GM23338 (cell line): Measurements from ENCODE around the gene EPC1. TPM values are rescaled to one million over a fixed set of nuclear protein-coding genes. Genes with fewer than 3 reads are reported as not detected.

ENCODE experiments used
- ATAC-seq: fragments of 200-7000 bp; cut with Tn5 transposase; 3 replicates; pipeline ENCODE4 v1.9.1; 2020
- DNase-seq: peaks from one replicate; pipeline ENCODE4 v3.0.0-alpha.2; 2015; ENCODE audit warnings: low spot score
- H2AFZ ChIP-seq: fragments of 200-600 bp; sonication (generic); 2 replicates; pipeline ENCODE4 v1.8.0; 2016; ENCODE audit warnings: antibody characterized with exemption, mild to moderate bottlenecking, moderate library complexity
- H3F3A ChIP-seq: fragments of 200-600 bp; sonication (generic); replicated peaks from 2 replicates; pipeline ENCODE4 v1.8.0; 2017; ENCODE audit warnings: antibody characterized with exemption, mixed run types, low read depth
- H3K27ac ChIP-seq: fragments of 200-600 bp; sonication (generic); 2 replicates; pipeline ENCODE4 v1.6.1; 2016; ENCODE audit warnings: low read depth
- H3K27me3 ChIP-seq: fragments of 200-600 bp; sonication (generic); 2 replicates; pipeline ENCODE4 v1.8.0; 2016; ENCODE audit warnings: mild to moderate bottlenecking, mixed run types, moderate library complexity; ENCODE audit not compliant: insufficient read depth
- H3K36me3 ChIP-seq: fragments of 200-600 bp; sonication (generic); 2 replicates; pipeline ENCODE4 v1.8.0; 2016; ENCODE audit warnings: mild to moderate bottlenecking; ENCODE audit not compliant: insufficient read depth
- H3K4me1 ChIP-seq: fragments of 200-600 bp; sonication (generic); 2 replicates; pipeline ENCODE4 v1.8.0; 2016; ENCODE audit warnings: mild to moderate bottlenecking, moderate library complexity; ENCODE audit not compliant: insufficient read depth
- H3K4me2 ChIP-seq: fragments of 200-600 bp; sonication (generic); 2 replicates; pipeline ENCODE4 v1.7.1; 2017; ENCODE audit warnings: mixed run types
- H3K4me3 ChIP-seq: fragments of 200-600 bp; sonication (generic); 2 replicates; pipeline ENCODE4 v1.6.1; 2016; ENCODE audit warnings: mixed run types
- H3K79me2 ChIP-seq: fragments of 200-600 bp; sonication (generic); replicated peaks from 2 replicates; pipeline ENCODE4 v1.8.0; 2017; ENCODE audit warnings: mild to moderate bottlenecking; ENCODE audit not compliant: insufficient read depth
- H3K9me2 ChIP-seq: fragments of 200-600 bp; sonication (generic); 2 replicates; pipeline ENCODE4 v1.8.0; 2017; ENCODE audit not compliant: insufficient read depth
- H4K20me1 ChIP-seq: fragments of 200-600 bp; sonication (generic); replicated peaks from 2 replicates; pipeline ENCODE4 v1.8.0; 2017; ENCODE audit warnings: mild to moderate bottlenecking; ENCODE audit not compliant: insufficient read depth
- H3K27ac Mint-ChIP-seq: 2 replicates; pipeline ENCODE4 v1.8.0; 2020; ENCODE audit warnings: inconsistent platforms, mild to moderate bottlenecking, moderate library complexity, mixed read lengths
- H3K27me3 Mint-ChIP-seq: 3 replicates; pipeline ENCODE4 v1.8.0; 2022; ENCODE audit warnings: low read depth, mild to moderate bottlenecking, moderate library complexity, mixed read lengths, inconsistent platforms; ENCODE audit not compliant: insufficient read depth, poor library complexity
- H3K36me3 Mint-ChIP-seq: 3 replicates; pipeline ENCODE4 v1.8.0; 2021; ENCODE audit warnings: low read depth, mild to moderate bottlenecking, inconsistent platforms, moderate library complexity, mixed read lengths
- H3K4me1 Mint-ChIP-seq: 3 replicates; pipeline ENCODE4 v1.8.0; 2020; ENCODE audit warnings: mild to moderate bottlenecking, inconsistent platforms, mixed read lengths
- H3K4me3 Mint-ChIP-seq: 3 replicates; pipeline ENCODE4 v1.8.0; 2021; ENCODE audit warnings: moderate library complexity, mild to moderate bottlenecking, inconsistent platforms, mixed read lengths
- H3K9me3 Mint-ChIP-seq: 3 replicates; pipeline ENCODE4 v1.8.0; 2020; ENCODE audit warnings: moderate library complexity, mild to moderate bottlenecking, inconsistent platforms, mixed read lengths
- CTCF ChIP-seq, 2 experiments: fragments of 200-600 bp in 1 of 2; sonication (generic) in 1 of 2; conservative IDR thresholded peaks; 2 replicates each; pipeline versions ENCODE4 v1.5.1 to v1.6.1; 2016 to 2017; ENCODE audit warnings: antibody characterized with exemption in 2 of 2, low read depth in 2 of 2, mild to moderate bottlenecking in 2 of 2, moderate library complexity in 1 of 2
- ETS1 ChIP-seq: IDR thresholded peaks from 2 replicates; pipeline ENCODE4 v1.6.1; 2016; ENCODE audit warnings: antibody characterized with exemption
- EZH2 ChIP-seq: fragments of 200-600 bp; sonication (generic); IDR thresholded peaks from one replicate; pipeline ENCODE4 v1.8.0; 2017; ENCODE audit warnings: antibody characterized with exemption, mild to moderate bottlenecking, low read depth; ENCODE audit not compliant: unreplicated experiment
- EZH2phosphoT487 ChIP-seq: fragments of 200-600 bp; sonication (generic); IDR thresholded peaks from one replicate; pipeline ENCODE4 v1.8.1; 2018; ENCODE audit warnings: antibody characterized with exemption; ENCODE audit not compliant: unreplicated experiment
- JUNB ChIP-seq: IDR thresholded peaks from one replicate; pipeline ENCODE4 v1.6.1; 2016; ENCODE audit warnings: antibody characterized with exemption; ENCODE audit not compliant: unreplicated experiment
- NANOG ChIP-seq: IDR thresholded peaks from 2 replicates; pipeline ENCODE4 v1.6.1; 2016; ENCODE audit warnings: antibody characterized with exemption, borderline replicate concordance
- POLR2AphosphoS5 ChIP-seq: IDR thresholded peaks from 2 replicates; pipeline ENCODE4 v1.6.1; 2016; ENCODE audit warnings: antibody characterized with exemption, low read depth
- ZNF114 ChIP-seq: fragments of 250-450 bp; sonication (Bioruptor Pico); IDR thresholded peaks from 2 replicates; pipeline ENCODE4 v1.5.0; 2020; ENCODE audit warnings: mild to moderate bottlenecking, moderate library complexity
- ZNF331 ChIP-seq: fragments of 250-450 bp; sonication (Bioruptor Pico); IDR thresholded peaks from 2 replicates; pipeline ENCODE4 v1.5.0; 2020; ENCODE audit warnings: low read depth, mild to moderate bottlenecking, moderate library complexity
- polyA plus RNA-seq: library from polyadenylated mRNA; unstranded; fragments of >200 nt; fragmentation: Nextera tagmentation; extraction: Ambion mirVana; gene quantifications from 2 replicates; pipeline ENCODE4 v1.2.1, GENCODE V29; 2016
- total RNA-seq: library from RNA; depleted of rRNA; stranded (reverse); fragments of >200 nt; shearing (Covaris generic); gene quantifications from 2 replicates; pipeline ENCODE4 v1.2.3, GENCODE V29; 2014
- TF ChIP-seq, protein P1 (sequence below): IDR thresholded peaks from one replicate; pipeline ENCODE4 v1.6.1; 2018; ENCODE audit warnings: antibody characterized with exemption; ENCODE audit not compliant: unreplicated experiment

Gene EPC1
- total and polyA plus RNA-seq, 2 experiments from 2014 or later, result 24.1 to 25.9 TPM

GRCh38 chr10:32318476-32318896, 28.5 kb downstream of the EPC1 start (continued):
- TF ChIP-seq, protein P1, sequence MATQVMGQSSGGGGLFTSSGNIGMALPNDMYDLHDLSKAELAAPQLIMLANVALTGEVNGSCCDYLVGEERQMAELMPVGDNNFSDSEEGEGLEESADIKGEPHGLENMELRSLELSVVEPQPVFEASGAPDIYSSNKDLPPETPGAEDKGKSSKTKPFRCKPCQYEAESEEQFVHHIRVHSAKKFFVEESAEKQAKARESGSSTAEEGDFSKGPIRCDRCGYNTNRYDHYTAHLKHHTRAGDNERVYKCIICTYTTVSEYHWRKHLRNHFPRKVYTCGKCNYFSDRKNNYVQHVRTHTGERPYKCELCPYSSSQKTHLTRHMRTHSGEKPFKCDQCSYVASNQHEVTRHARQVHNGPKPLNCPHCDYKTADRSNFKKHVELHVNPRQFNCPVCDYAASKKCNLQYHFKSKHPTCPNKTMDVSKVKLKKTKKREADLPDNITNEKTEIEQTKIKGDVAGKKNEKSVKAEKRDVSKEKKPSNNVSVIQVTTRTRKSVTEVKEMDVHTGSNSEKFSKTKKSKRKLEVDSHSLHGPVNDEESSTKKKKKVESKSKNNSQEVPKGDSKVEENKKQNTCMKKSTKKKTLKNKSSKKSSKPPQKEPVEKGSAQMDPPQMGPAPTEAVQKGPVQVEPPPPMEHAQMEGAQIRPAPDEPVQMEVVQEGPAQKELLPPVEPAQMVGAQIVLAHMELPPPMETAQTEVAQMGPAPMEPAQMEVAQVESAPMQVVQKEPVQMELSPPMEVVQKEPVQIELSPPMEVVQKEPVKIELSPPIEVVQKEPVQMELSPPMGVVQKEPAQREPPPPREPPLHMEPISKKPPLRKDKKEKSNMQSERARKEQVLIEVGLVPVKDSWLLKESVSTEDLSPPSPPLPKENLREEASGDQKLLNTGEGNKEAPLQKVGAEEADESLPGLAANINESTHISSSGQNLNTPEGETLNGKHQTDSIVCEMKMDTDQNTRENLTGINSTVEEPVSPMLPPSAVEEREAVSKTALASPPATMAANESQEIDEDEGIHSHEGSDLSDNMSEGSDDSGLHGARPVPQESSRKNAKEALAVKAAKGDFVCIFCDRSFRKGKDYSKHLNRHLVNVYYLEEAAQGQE, result no peak
- TF ChIP-seq EZH2 (no peak), JUNB (no peak), ZNF331 (CRISPR knock-in tag) (no peak), NANOG (no peak), ETS1 (no peak), CTCF (conservative IDR thresholded peaks at IDR 0.05; ENCODE audit: low read depth in 2 of 2) (no peak), EZH2phosphoT487 (no peak), ZNF114 (CRISPR knock-in tag) (no peak)

GRCh38 chr10:32317795-32318357, 29.1 kb downstream of the EPC1 start:
- no peaks in the 10 kb centered on the region for H3K9me2 ChIP-seq
- no peak overlapping the region for H3K4me2 ChIP-seq
- H2AFZ ChIP-seq, result no peak overlapping the region
- DNase-seq, result no peak
- H3K9me3 Mint-ChIP-seq, result no peaks in the 10 kb centered on the region
- peaks cover 13% of the 10 kb centered on the region for H3K4me1 ChIP-seq
- H3K36me3 ChIP-seq, result no peaks in the 10 kb centered on the region
- H3K27ac ChIP-seq, result no peak overlapping the region
- H3K4me3 Mint-ChIP-seq, result no peak overlapping the region
- H3K27ac Mint-ChIP-seq, result no peak overlapping the region
- H3F3A ChIP-seq, result no peaks in the 10 kb centered on the region
- H3K4me3 ChIP-seq, result no peak overlapping the region
- no peak for ATAC-seq
- no peaks in the 10 kb centered on the region for H3K27me3 Mint-ChIP-seq
- peaks cover 29% of the 10 kb centered on the region for H3K4me1 Mint-ChIP-seq
- no peaks in the 10 kb centered on the region for H3K27me3 ChIP-seq
- H4K20me1 ChIP-seq, result peaks cover 53% of the 10 kb centered on the region
- peaks cover 100% of the 10 kb centered on the region for H3K79me2 ChIP-seq
- peaks cover 16% of the 10 kb centered on the region; the same call in 2 of the 3 replicates for H3K36me3 Mint-ChIP-seq
- TF ChIP-seq JUNB, result no peak
- no peak for TF ChIP-seq ZNF114 (CRISPR knock-in tag)
- TF ChIP-seq CTCF (conservative IDR thresholded peaks at IDR 0.05; ENCODE audit: low read depth in 2 of 2), result no peak
- no peak for TF ChIP-seq POLR2AphosphoS5
